Coronary artery (tissue), 2 donors: ENCODE data around the gene CEP120.

Experiments used
- DNase-seq: peaks from one replicate; pipeline ENCODE4 v3.0.0-alpha.2; 2017; ENCODE audit warnings: low spot score
- H3K27ac ChIP-seq, 2 donors: fragments of 200-600 bp; sonication (generic); one replicate each; pipeline ENCODE4 v1.5.1; 2016 to 2019
- H3K4me3 ChIP-seq: fragments of 200-600 bp; sonication (generic); 2 replicates; pipeline ENCODE4 v1.5.1; 2016; ENCODE audit warnings: mild to moderate bottlenecking, moderate library complexity
- TF ChIP-seq, protein P1 (sequence below): fragments of 200-600 bp; sonication (generic); IDR thresholded peaks from one replicate; pipeline ENCODE4 v1.5.1; 2019; ENCODE audit warnings: antibody characterized with exemption

Gene CEP120

DNA sequence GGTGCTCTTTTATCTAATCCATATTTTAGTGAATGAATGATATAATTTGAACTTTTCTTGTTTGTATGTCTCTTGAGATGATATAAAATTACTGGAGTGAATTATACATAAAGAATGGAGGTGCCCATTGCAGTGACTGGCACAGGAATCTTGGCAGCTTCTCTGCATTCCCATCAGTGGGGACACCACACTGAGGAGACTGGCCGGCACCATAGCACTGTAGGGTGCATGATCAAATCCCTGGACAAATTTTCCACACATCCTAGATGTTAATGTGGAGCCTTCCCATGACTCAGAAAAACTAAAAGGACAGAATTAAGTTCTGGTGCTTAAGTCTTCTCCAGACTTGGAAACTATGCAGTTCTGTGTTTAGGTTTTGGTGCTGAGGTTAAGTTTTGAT, 124.1 kb downstream of the CEP120 start:
- Histone ChIP-seq H3K4me3 (no peak overlapping the region), H3K27ac (no peak overlapping the region)
- TF ChIP-seq, protein P1, sequence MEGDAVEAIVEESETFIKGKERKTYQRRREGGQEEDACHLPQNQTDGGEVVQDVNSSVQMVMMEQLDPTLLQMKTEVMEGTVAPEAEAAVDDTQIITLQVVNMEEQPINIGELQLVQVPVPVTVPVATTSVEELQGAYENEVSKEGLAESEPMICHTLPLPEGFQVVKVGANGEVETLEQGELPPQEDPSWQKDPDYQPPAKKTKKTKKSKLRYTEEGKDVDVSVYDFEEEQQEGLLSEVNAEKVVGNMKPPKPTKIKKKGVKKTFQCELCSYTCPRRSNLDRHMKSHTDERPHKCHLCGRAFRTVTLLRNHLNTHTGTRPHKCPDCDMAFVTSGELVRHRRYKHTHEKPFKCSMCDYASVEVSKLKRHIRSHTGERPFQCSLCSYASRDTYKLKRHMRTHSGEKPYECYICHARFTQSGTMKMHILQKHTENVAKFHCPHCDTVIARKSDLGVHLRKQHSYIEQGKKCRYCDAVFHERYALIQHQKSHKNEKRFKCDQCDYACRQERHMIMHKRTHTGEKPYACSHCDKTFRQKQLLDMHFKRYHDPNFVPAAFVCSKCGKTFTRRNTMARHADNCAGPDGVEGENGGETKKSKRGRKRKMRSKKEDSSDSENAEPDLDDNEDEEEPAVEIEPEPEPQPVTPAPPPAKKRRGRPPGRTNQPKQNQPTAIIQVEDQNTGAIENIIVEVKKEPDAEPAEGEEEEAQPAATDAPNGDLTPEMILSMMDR = no peak
- no peak for DNase-seq

- Histone ChIP-seq H3K4me3 (no peak overlapping the region), H3K27ac (no peak overlapping the region)
Observed at GRCh38 chr5:123298335-123299030, 124.7 kb downstream of the CEP120 start.

GRCh38 chr5:123297866-123298265, 125.3 kb downstream of the CEP120 start:
- Histone ChIP-seq H3K4me3 (no peak overlapping the region), H3K27ac (no peak overlapping the region)
- DNase-seq = no peak
- TF ChIP-seq, protein P1 = no peak

More at GRCh38 chr5:123298335-123299030, 124.7 kb downstream of the CEP120 start:
- DNase-seq = no peak
- TF ChIP-seq, protein P1 = no peak

- TF ChIP-seq, protein P1 = no peak
- DNase-seq = no peak
- Histone ChIP-seq H3K27ac (no peak overlapping the region), H3K4me3 (no peak overlapping the region)
Observed at GRCh38 chr5:123297198-123297831, 125.9 kb downstream of the CEP120 start.
